Prostate gland (tissue), 2 donors: Measurements from ENCODE around the gene VWA3A. TPM values are rescaled to one million over a fixed set of nuclear protein-coding genes. Genes with fewer than 3 reads are reported as not detected.
"Not testable (repeated sequence)": the region's sequence is repeated elsewhere in the genome, so short reads cannot be mapped to it uniquely, and the experiment has no call there.

Source experiments
- DNase-seq: peaks from one replicate; pipeline ENCODE4 v3.0.0-alpha.2; 2019; ENCODE audit warnings: low spot score
- H3K27ac ChIP-seq, 2 donors: fragments of 200-600 bp; sonication (generic); 2 replicates each; pipeline ENCODE4 v1.5.1; 2017 to 2019
- H3K27me3 ChIP-seq: fragments of 200-600 bp; sonication (generic); replicated peaks from 2 replicates; pipeline ENCODE4 v1.5.1; 2019; ENCODE audit not compliant: insufficient read depth
- H3K36me3 ChIP-seq, 2 donors: fragments of 200-600 bp; sonication (generic); 1 replicate in 1 of 2; 2 replicates in 1 of 2; pipeline versions ENCODE4 v1.5.1 to v1.8.1; 2017 to 2019
- H3K4me1 ChIP-seq: fragments of 200-600 bp; sonication (generic); replicated peaks from 2 replicates; pipeline ENCODE4 v1.5.1; 2019
- H3K4me3 ChIP-seq, 2 donors: fragments of 200-600 bp; sonication (generic); 2 replicates each; pipeline ENCODE4 v1.5.1; 2017 to 2019
- H3K9me3 ChIP-seq: fragments of 200-600 bp; sonication (generic); 2 replicates; pipeline ENCODE4 v1.5.1; 2017
- POLR2A ChIP-seq: fragments of 450-650 bp; IDR thresholded peaks from one replicate; pipeline ENCODE4 v1.6.1; 2016; ENCODE audit warnings: antibody characterized with exemption, mild to moderate bottlenecking
- POLR2AphosphoS5 ChIP-seq: sonication (generic); formaldehyde crosslinking; IDR thresholded peaks from one replicate; pipeline ENCODE4 v1.6.1; 2017; ENCODE audit warnings: antibody characterized with exemption
- WGBS: methylation state at CpG from one replicate; pipeline ENCODE4 v1.1.5; 2018; 5-methylcytosine and 5-hydroxymethylcytosine counted together
- intact Hi-C: fragments of 100-400 bp; cut with DNase I; formaldehyde crosslinking; loops from one replicate; pipeline ENCODE4 v1.14.2; 2022
- total RNA-seq, 2 donors: library from RNA; depleted of rRNA; stranded (reverse); fragments of >200 nt; gene quantifications; one replicate each; pipeline ENCODE4 v1.1.0, GENCODE V29; 2016
- TF ChIP-seq, protein P1 (sequence below), 4 experiments: fragments of 200-600 bp in 2 of 4; fragments of 450-650 bp in 2 of 4; sonication (generic) in 2 of 4; IDR thresholded peaks; 1 replicate in 3 of 4; 2 replicates in 1 of 4; pipeline ENCODE4 v1.5.1; 2016 to 2019; ENCODE audit warnings: antibody characterized with exemption in 4 of 4, mild to moderate bottlenecking in 2 of 4, moderate library complexity in 2 of 4

VWA3A gene, protein sequence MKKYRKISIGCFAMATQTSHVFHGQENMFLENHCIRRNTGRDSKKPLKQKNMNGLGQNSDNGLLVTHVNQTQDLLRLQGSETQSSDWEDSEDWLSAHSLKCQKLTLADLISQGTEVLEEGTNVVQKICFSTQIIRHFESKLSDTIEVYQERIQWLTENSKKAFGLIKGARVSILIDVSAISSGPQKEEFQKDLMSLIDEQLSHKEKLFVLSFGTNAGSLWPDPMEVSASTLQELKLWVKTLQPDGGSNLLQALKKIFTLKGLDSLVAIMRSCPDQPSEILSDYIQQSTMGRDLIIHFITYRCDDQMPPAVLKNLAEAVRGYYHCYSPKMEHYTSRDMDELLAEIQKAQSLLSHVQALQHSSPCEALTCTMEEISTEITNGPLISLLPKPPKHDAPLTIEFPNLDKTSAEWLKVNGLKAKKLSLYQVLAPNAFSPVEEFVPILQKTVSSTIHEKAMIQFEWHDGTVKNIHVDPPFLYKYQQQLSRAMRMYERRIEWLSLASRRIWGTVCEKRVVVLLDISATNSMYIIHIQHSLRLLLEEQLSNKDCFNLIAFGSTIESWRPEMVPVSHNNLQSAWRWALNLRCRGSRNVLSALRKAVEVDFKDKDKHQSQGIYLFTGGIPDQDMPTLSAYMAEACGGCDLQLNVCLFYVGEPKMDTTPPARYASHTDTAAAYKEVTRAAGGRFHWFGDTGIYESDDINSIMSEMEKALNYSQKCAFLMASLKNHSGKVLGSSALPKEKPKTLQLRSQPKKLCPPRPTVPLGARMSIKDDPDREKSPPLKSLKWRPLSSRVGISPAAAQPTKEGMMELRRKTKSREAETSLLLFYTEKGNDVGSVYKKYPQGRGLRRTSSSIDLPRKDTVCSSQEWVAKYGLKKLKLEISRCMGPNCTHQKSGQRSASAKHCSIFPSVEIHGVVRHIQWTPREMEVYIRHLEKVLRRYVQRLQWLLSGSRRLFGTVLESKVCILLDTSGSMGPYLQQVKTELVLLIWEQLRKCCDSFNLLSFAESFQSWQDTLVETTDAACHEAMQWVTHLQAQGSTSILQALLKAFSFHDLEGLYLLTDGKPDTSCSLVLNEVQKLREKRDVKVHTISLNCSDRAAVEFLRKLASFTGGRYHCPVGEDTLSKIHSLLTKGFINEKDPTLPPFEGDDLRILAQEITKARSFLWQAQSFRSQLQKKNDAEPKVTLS
- total RNA-seq, result 1 to 10 TPM in 1 of 2 donors, under 1 TPM in 1; 0.41 to 2.5 TPM

- no peaks in the 10 kb centered on the region for H3K9me3 ChIP-seq
- intact Hi-C loops, result no loop called here
- no peaks in the 10 kb centered on the region for H3K36me3 ChIP-seq
- no peaks in the 10 kb centered on the region for H3K27me3 ChIP-seq
- H3K27ac ChIP-seq, result no peak within 1 kb of the TSS
- TF ChIP-seq, protein P1, sequence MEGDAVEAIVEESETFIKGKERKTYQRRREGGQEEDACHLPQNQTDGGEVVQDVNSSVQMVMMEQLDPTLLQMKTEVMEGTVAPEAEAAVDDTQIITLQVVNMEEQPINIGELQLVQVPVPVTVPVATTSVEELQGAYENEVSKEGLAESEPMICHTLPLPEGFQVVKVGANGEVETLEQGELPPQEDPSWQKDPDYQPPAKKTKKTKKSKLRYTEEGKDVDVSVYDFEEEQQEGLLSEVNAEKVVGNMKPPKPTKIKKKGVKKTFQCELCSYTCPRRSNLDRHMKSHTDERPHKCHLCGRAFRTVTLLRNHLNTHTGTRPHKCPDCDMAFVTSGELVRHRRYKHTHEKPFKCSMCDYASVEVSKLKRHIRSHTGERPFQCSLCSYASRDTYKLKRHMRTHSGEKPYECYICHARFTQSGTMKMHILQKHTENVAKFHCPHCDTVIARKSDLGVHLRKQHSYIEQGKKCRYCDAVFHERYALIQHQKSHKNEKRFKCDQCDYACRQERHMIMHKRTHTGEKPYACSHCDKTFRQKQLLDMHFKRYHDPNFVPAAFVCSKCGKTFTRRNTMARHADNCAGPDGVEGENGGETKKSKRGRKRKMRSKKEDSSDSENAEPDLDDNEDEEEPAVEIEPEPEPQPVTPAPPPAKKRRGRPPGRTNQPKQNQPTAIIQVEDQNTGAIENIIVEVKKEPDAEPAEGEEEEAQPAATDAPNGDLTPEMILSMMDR (IDR thresholded peaks at IDR 0.05), result no peak
- TF ChIP-seq POLR2A, result no peak
- no peak for TF ChIP-seq POLR2AphosphoS5
- H3K4me1 ChIP-seq, result no peaks in the 10 kb centered on the region
- 57% methylated on average over 9 of the region's 9 CpGs for WGBS
- no peak for DNase-seq
- no peak within 1 kb of the TSS for H3K4me3 ChIP-seq
Observed at GRCh38 chr16:22092143-22092933, at the start of gene VWA3A. Gene VWA3A, plus strand, starts transcription at chr16:22092541. Its CDS starts 97 bp downstream, at chr16:22092638.

DNA sequence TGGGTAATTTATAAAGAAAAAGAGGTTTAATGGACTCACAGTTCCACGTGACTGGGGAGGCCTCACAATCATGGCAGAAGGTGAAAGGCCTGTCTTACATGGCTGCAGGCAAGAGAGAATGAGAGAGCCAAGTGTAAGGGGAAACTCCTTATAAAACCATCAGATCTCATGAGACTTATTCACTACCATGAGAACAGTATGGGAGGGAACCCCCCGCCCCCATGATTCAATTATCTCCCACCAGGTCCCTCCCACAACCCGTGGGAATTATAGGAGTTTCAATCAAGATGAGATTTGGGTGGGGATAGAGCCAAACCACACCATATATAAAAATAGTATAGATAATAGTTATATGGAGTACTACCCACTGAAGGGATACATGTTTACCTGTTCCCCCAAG, 48.5 kb upstream of the VWA3A start:
- WGBS, result 75% methylated on average over 3 of the region's 3 CpGs
- H3K27me3 ChIP-seq, H3K27ac ChIP-seq, intact Hi-C loops, H3K4me3 ChIP-seq, DNase-seq, H3K9me3 ChIP-seq, H3K36me3 ChIP-seq, H3K4me1 ChIP-seq: not testable (repeated sequence)

- H3K4me1 ChIP-seq, H3K36me3 ChIP-seq, H3K27ac ChIP-seq, H3K4me3 ChIP-seq, H3K27me3 ChIP-seq, H3K9me3 ChIP-seq, DNase-seq, intact Hi-C loops: not testable (repeated sequence)
- 38% methylated on average over 5 of the region's 5 CpGs for WGBS
Observed at GRCh38 chr16:22045888-22046287, 46.5 kb upstream of the VWA3A start.

DNA sequence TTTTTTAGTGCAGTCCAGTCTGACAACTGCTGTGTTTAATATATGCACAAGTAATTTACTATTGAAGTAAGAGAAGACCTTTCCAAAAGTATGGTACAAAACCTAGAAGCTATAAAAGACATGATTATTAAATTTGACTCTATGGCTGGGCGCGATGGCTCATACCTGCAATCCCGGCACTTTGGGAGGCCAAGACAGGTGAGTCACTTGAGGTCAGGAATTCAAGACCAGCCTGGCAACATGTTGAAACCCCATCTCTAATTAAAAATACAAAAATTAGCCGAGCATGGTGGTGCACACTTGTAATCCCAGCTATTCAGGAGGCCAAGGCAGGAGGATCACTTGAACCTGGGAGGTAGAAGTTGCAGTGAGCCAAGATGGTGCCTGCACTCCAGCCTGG, 41.4 kb upstream of the VWA3A start:
- no peaks in the 10 kb centered on the region for H3K27me3 ChIP-seq
- intact Hi-C loops, result no loop called here
- no peak for DNase-seq
- H3K4me1 ChIP-seq, result no peaks in the 10 kb centered on the region
- TF ChIP-seq POLR2AphosphoS5 (no peak), POLR2A (no peak)
- TF ChIP-seq, protein P1 (IDR thresholded peaks at IDR 0.05), result no peak
- no peak overlapping the region for H3K27ac ChIP-seq
- H3K36me3 ChIP-seq, result no peaks in the 10 kb centered on the region
- 84% methylated on average over 4 of the region's 4 CpGs for WGBS
- H3K9me3 ChIP-seq, result no peaks in the 10 kb centered on the region
- H3K4me3 ChIP-seq, result no peak overlapping the region

- no peaks in the 10 kb centered on the region for H3K27me3 ChIP-seq
- H3K4me3 ChIP-seq, result no peak overlapping the region
- no peak overlapping the region for H3K27ac ChIP-seq
- no peaks in the 10 kb centered on the region for H3K4me1 ChIP-seq
- 77% methylated on average over 6 of the region's 6 CpGs for WGBS
- no peaks in the 10 kb centered on the region for H3K36me3 ChIP-seq
- H3K9me3 ChIP-seq, result no peaks in the 10 kb centered on the region
- no peak for DNase-seq
- TF ChIP-seq POLR2AphosphoS5, result no peak
- intact Hi-C loops, result no loop called here
Observed at GRCh38 chr16:22052980-22053379, 39.4 kb upstream of the VWA3A start.
